K562 (cell line): ENCODE results near the gene SIK3.

ENCODE experiments used
- CTCF ChIP-seq, 3 experiments: IDR thresholded peaks in 2 of 3; conservative IDR thresholded peaks in 1 of 3; 2 replicates each; pipeline ENCODE4 v1.5.1; 2011 to 2012; ENCODE audit warnings: low read length in 3 of 3, mild to moderate bottlenecking in 3 of 3, control low read depth in 2 of 3, improper control_type of control experiment in 1 of 3, inconsistent platforms in 1 of 3, low read depth in 1 of 3, mixed read lengths in 1 of 3, moderate library complexity in 1 of 3; ENCODE audit not compliant: insufficient read depth in 2 of 3
- E2F5 ChIP-seq: sonication (generic); formaldehyde crosslinking; IDR thresholded peaks from 2 replicates; pipeline ENCODE4 v1.8.0; 2022; ENCODE audit warnings: mild to moderate bottlenecking, missing genetic modification reagents

GRCh38 chr11:117075186-117075585, 23.0 kb downstream of the SIK3 start:
- TF ChIP-seq CTCF (IDR thresholded peaks at IDR 0.05 in 2 of 3, conservative IDR thresholded peaks at IDR 0.05 in 1 of 3; ENCODE audit: insufficient read depth in 2 of 3, low read depth in 1 of 3, low read length in 3 of 3) (no peak), E2F5 (no peak)
